Measurements from ENCODE around the gene PUM1.

The PUM1 gene

DNA sequence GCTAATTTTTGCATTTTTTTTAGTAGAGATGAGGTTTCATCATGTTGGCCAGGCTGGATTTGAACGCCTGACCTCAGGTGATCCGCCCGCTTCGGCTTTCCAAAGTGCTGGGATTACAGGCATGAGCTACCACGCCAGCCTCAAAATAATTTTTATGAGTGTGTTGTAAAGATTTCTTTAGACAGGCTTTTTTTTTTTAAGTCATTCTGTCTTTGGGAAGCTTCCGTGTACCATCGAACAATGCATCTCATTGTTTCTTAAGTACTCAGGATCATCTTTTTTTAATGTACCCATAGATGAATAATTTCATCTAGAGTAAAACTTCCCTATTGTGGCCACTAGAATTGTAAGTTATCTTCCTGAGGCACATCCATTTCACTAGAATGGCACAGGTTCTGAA is 137.3 kb downstream of the PUM1 start:
- no peak for DNase-seq

DNA sequence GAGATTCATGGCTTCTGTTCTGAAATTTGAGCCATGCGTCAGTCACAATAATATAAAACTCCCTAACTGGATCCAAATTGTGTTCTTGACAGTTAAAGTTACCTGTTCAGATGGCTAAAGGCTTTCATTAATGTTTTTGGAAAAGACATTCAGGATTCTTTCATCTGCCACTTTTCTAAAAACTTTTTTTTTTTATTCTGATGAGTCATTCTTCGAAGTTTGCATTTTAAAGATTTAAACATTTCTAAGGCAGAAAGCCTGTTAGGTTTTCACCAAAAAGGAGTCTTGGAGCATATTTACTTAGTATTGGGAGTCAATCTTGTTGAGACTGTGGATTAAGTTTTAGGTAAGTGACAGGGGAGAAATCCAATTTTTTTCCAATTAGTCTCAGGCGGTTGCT is 138.1 kb downstream of the PUM1 start:
- DNase-seq = no peak

DNA sequence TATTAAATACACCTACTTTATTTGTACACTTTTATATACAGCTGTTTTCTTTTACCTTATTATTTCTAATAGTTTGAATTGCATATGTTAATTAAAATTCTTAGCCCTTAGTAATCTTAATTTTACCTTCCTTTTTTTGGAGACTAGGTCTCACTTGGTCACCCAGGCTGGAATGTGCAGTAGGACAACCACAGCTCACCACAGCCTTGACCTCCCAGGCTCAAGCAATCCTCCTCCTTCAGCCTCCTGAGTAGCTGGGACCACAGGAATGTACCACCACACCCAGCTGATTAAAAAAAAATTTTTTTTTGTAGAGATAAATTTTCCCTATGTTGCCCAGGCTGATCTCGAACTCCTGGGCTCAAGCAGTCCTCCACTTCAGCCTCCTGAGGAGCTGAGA is 141.9 kb downstream of the PUM1 start:
- DNase-seq = no peak

DNA sequence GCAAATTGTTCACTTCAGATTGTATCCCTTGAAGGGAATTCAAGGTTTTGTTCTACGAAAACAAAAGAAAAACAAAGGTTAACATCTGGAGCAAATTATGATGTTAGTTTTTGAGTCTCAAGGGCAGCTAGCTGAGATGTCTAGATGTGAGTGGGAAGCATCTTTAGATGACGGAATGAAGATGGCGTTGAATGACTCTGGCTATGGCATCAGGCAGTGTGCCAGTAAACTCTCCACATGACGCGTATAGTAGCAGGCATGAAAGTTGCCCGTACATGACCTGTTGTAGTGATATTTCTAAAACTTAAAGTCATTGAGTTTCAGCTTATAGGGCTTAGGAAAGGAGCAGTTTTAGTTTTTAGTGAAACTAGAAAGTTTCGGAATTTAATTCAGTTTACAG is 144.7 kb downstream of the PUM1 start:
- DNase-seq = no peak

DNA sequence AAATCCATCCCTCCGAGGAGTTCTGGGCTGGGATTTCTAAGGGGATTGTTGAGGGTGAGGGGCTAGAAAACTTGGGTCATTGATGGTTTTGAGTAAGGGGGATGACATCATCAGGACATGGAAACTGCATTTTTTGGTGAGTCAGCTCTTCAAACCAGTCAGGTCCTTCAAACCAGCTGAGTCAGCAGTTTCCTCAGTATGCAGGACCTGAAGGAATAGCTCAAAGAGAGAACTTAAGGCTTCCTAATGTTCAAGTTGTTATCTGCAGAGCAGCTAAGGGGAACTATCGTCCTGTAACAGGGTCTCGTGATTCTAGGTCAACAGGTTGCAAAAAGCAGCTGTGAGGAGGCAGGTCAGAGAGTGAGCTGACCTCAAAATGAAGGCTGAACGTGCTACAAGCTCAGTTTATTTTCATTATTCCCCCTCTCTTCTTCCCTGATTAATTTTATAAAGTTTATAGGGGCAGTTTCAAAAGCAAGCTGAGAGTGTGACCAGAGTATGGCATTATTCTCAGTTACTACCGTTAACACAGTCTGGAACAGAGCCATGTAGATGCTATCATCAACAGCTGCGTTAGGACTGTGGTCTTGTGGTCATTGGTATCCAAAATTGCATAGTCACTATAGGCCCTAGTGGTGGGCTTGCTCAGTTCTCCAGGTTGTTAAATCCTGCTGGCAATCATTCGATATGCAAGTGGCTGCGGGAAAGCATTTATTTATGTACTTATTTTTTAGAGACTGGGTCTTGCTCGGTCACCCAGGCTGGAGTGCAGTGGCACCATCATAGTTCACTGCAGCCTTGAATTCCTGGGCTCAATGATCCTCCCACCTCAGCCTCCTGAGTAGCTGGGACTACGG is 146.3 kb downstream of the PUM1 start:
- no peak for DNase-seq

DNA sequence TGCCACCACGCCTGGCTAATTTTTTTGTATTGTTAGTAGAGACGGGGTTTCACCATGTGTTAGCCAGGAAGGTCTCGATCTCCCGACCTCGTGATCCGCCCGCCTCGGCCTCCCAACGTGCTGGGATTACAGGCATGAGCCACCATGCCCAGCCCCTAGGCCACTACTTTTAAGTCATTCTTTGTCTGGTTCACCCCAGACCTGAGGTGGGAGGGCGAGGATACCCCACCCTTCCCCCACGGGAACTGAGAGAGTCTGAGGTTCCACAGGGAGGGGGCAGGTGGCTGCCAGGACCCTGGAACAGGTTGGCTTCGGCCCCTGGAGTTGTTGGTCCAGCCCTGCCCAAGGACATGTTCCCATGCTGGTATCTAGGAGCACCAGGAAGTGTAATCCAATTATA is 149.2 kb downstream of the PUM1 start:
- no peak for DNase-seq

DNA sequence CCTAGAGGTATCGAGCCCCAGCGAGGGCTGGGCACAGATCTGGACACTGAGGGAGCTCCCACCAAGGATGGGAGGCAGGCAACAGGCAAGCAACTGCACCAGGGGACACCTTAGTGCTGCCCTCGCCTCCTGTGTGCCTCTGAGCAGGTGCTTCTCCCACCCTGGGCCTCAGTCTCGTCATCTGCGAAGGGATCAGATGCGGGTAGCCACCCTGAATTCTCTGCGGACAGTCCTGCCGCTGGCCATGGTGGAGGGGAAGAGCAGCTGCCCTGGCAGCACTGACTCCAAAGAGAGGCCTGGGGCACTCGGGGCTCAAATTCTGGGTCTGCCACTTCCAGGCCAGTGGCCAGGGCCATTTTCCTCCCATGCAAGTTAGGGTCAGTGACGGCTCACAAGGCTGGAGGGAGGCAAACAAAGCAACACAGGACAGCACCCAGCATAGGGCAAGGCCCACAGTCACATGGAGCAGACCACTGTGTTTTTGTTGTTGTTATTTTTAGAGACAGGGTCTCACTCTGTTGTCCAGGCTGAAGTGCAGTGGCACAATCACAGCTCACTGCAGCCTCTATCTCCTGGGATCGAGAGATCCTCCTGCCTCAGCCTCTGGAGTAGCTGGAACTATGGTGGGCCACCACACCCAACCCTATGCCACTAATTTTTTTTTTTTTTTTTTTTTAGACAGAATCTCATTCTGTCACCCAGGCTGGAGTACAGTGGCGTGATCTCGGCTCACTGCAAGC is 149.9 kb downstream of the PUM1 start:
- DNase-seq = no peak

DNA sequence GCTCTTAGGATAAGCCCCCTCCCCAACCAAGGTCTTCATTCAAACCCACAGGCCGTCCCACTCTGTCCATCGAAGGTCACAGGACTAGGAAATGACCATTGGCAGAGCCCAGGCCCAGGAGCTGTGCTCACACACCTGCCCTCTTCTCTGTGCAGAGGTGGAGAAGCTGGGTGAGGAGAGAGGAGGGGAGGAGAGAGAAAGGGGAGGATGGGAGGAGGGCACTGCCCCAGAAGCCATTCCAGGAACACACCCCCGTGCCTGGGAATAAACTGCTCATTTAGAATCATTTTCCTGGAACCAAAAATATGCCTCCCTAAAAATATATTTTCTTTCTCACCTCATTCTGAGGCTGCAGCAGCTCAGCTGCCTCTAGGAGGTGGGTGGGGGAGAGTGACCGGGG is 150.6 kb downstream of the PUM1 start:
- no peak for DNase-seq

DNA sequence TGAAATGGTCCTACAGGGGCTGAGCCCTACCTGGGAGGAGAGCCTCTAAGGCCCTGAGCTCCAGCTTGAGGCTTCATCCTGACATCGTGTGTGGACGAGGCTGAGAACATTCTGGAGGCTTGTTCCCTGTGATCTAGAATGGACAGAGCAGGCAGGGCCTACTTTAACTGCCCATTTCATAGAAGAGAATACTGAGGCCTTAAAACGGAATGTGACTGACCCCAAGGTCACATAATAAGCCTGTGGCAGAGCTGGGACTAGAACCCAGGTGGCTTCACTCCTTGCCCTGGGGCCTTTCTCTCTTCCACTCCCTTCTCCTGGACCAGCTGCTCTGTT is 151.0 kb downstream of the PUM1 start:
- no peak for DNase-seq

DNA sequence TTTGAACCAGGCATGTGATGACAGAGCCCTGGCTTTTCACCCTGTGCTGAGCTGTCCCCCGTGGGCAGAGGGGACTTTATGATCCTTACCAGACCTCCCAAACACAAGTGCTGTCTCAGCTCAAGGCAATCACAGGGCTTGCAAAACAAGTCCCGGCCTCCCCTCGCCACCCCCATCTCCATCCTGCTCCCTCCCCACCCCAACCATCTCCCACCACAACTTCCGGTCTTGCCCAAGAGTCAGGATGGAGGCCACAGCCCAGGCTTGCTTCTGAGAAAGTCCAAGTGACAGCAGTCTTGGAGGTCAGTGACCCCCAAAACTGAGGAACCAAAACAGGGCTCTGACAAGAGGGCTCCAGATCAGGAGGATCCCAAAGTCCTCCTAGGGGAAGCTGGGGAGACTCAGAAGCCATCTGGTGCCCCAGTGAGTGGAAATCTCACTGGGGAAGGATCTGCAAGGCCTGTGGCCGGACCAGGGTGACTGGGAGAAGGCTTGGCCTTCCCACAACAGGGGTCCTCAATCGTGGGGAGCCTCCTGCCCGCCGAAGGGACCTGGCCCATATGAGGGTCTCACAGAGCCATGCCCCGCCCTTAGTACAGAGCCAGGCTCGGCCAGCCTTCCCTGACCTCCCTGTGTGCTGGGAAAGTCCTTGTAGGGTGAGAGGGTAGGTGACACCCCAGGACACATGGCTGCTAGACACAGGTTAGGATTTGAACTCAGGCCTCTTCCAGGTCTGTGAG is 152.4 kb downstream of the PUM1 start:
- DNase-seq = no peak

DNA sequence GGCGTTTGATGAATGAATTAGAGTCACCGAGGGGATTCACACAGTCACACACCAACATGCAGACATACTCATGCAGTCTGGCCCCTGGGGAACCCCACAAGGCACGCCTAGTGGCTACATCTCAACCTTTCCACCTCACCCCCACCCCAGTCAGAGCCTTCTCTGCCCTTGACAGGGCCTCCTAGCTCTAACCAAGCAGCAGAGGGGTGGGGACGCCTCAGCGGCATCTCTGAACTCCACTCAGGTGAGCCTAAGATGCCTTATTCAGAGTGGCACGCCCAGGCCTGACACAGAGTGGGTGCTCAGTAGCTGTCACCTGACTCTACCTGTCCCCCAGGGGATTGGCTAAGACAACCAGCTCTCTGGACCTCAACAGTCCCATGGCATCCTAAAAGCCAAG is 153.3 kb downstream of the PUM1 start:
- DNase-seq = no peak

DNA sequence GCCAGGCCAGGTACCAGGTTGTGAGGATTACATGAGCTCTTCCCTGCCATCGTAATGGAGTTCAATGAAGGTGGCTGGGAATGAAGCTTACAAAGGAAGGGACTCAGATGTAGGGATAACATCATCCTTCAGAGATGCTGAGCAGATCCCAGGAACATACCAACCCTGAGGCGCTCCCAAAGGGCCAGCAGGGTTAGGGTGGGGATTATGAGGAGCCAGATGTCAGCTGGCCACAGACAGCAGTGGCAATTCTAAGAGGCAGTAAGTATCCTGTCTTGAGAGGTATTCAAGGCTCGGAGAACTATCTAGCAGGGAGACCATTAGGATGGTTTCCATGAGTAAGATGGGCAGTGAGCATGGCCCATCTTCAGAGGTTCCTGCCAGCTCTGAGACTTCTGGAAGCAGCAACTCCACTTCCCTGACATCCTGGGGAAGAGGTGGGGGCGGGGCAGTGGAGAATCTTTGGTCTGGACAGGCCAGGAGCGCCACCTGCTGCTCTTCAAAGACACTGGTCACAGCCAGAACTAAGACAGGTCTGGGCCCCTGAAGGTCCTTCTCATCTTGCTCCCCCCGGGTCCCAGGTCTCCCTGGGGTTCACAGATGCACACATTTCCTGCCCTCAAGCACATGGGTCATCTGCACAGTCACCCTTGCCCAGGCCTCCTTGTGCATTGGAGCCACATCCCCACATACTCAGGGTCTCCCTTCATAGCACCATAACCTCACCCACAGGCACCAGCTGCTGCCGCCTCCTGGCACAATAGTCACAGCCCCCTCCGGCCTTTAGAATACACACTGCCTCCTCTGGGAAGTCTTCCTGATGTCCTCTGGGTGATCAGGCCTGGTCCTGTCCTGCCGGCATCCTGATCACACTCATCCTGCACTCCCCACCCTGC is 154.2 kb downstream of the PUM1 start:
- DNase-seq = peak; percentile 69 to 75

DNA sequence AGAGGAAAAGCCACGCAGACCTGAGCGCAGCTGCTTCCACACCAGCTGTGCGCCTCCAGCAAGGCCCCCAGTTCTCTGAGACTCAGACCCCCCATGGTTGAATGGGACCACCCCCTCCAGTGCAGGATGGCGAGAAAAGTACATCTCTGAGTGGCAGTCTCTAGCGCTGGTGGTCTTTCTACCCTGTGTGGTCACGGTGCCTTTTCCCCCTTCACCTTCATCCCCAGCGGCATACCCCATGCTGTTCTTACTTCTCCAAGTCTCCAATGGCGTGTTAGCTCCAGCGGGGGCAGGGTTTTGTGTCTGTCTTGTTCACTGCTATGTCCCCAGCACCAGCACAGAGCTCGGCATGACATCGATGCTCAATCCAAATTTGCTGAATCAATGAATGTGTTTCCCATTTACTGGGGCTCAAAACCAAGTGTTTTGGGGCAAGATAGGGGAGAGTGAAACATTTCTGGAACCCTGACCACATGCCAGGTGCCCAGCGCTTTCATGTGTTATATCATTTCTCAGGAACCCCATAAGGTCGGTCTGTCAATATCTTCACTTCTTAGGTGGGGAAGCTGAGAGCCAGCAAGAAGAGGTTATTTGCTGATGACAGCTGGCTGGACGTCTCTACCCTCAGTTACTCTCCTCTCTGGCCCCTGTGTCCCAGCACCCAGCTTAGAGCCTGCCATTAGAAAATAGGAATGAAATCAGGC is 156.0 kb downstream of the PUM1 start:
- no peak for DNase-seq

DNA sequence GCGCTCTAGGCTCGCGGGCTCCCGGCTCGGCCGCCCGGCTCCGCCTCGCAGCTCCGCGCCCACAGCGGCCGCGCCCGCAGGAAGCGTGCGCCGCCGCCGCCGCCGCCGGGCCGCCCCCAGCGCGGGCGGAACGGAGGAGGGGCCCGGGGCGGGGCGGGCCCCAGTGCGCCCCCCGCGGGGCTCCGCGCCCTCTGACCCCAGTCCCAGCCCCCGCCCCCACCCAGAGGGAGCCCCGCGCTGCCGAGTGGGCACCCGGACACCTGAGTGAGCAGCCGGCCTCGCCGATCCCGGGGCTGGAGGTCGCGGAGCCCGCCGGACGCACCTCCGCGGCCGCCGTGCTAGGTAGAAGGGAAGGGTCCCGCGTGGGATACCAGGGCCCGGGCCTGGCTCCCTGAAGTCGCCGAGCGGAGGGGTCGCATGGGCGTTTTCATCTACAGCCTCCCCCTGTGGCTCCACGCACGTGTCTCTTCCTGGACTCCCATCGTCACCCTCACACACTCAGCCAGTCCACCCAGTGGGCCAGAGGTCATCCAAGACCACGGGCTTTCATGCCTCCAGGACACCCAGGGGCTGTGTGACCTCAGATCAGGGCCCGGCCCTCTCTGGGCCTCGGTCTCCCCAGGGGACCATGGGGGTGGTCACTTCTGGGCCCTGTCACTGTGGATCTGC is 156.7 kb downstream of the PUM1 start, which contains the start of gene SDC3:
Gene SDC3, minus strand, starts transcription at position 63 of the 669 bp plus-strand sequence. CDS start 172 bp downstream, outside the sequence.
- no peak for DNase-seq

DNA sequence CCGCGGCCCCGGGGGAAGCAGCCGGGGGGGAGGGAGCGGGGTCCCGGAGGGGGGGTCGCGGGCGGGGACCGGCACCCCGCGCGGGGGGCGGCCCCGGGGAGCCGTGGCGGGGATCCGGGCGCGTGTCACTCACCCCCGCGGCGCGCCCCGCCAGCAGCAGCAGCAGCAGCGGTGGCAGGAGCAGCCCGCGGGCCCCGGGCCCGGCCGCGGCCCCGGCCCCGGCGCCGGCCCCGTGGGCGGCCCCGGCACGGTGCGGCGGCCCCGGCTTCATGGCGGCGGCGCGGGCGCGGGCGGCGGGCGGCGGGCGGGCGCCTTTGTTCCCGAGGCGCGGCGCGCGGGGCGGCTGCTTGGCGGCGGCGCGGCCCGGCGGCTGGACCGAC is 157.2 kb downstream of the PUM1 start:
- no peak for DNase-seq

DNA sequence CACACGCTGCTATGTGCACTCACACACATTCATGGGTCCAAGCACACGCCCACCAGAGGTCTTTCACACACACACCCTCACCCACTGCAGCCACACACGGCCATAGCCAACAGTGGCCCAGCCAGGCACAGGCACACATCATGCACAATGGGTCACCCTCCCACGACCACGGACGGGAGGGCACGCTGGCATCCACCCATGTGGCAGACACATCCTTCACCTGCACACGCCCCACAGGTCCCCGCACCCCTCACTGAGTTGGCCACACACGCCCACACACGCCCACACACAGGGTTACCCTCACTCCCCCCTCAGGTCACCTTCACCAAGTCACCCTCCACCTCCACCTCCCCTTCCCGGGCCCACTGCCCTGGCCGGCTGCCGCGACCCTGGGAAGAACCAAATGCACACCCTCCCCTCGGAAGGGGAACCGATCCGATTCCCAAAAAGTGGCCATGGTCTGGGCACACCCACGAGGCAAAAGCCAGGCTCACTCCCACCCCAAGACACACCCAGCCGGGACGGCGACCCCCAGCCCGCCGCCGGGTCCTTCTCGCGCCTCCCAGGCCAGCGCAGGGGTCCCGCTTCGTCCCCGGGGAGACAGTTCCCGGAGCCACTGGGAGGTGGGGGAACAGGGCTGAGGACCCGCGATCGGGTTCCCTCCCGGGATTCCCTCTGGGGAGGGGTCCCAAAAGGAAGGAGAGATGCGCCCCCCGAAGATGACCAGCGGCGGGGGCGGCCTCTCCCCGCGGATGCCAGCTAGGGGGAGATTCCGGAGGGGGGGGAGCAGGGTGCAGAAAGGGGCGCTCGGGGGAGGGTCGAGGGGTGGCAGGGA is 157.8 kb downstream of the PUM1 start:
- DNase-seq = no peak

DNA sequence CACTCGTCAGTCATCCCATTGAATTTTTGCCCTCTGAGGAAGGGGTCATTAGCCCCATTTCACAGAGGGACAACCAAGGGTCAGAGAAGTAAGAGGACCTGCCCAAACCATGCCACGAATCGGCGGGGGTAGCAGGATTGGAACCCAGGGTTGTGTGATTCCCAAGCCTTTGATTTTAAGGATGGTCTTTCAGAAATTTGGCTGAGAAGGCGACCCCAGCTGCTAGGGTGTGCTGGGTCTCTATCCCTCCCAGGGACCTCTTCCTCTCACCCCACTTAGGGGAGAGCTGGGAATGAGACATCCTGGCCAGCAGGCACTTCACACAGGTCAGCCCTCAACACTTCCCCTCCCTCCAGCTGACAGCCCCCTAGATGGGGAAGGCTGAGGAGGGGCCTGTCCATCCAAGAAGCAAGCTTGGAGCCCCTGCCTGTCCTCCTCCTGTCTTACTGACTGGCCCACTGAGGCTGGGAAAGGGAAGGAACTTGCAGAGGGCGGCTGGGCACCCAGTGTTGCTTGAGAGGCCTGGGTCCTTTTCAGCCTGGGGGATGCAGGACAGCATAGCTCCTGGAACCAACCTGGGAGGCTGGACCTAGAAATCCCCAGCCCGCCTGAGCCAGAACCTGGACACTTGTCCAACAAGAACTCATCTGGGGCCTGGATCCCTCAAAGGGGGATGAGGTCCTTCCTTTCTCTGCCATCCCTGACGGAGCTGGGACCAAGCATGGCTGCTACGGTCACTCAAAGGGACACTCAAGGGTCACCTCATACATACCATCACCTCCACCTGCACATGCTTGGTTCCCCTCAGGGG is 158.7 kb downstream of the PUM1 start:
- no peak for DNase-seq

DNA sequence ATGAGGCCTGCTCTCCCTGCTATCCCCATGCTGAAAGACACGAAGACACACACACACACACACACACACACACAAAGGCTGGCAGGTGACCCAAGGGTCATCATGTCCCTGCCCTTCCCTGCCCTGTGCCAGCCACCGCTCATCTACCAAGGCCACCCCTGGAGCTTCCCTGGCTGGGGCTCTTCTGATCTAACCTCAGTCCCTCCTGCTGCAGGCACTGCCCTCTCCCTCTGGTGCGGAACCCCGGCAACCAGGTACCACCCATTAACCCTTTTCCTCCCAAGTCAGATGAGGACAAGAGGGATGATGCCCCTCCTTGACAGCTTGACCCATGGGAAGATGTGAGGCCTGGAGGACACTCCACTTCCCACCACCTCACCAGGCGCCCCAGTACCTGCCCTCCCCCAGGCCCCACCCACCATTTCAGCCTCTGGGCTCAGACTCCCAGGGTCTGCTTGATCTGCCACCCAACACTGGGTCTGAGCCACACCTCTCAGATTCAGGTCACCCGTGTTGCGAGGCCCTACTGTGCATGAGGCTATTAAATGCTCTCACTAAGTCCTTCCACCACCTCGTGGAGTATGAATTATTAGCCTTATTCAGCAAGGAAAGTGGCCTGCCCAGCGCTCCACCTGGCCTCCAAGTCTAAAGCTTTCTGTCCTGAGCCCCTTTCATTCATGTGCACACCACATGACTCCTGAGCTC is 159.4 kb downstream of the PUM1 start:
- no peak for DNase-seq

DNA sequence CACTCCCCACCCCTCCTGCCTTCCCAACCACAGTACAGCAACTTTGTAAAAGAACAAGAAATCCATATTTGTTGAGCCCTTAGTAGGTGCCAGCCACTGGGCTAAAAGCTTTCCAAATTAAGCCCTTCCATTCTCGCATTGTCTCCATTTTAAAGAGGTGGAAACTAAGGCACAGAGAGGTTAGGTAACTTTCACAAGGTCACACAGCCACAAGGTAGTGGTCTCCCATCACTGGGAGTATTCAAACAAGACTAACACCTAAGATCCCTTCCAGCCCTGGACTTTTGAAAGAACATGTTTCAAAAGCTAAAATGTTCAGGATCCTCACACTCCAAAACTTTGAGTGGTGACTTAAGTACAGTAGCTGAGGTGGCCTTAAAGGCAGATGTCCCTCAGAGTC is 160.1 kb downstream of the PUM1 start:
- DNase-seq = no peak

Data from activated CD4-positive, alpha-beta T cell treated with anti-CD3 and anti-CD28 coated beads, Interleukin-2, amount 50 U/mL, for 48 hours (primary cell).